ENCODE measurements around the gene FLAD1. TPM values are rescaled to one million over a fixed set of nuclear protein-coding genes. Genes with fewer than 3 reads are reported as not detected.
A peak's percentile ranks its signal among the peaks of the same experiment; 100 is the strongest.

Gene FLAD1
- total RNA-seq, 4 donors from 2014 or later = 21.5 to 30.9 (median 29.5) TPM

GRCh38 chr1:155030243-155030795 lies 47.2 kb downstream of the FLAD1 start:
- Histone ChIP-seq H3K9me3 (no peaks in the 10 kb centered on the region), H3K27me3 (no peaks in the 10 kb centered on the region), H3K4me1 (peaks cover 9 to 34% (median 13%) of the 10 kb centered on the region in 3 donors), H3K4me3 (no peak overlapping the region), H3K27ac (no peak overlapping the region), H3K36me3 (no peaks in the 10 kb centered on the region)
- TF ChIP-seq CTCF (IDR thresholded peaks at IDR 0.05) (no peak), POLR2A (IDR thresholded peaks at IDR 0.05) (no peak)
- WGBS, 2 donors = 50 to 82% methylated on average over 2 to 7 of the region's 15 CpGs
- intact Hi-C loops (cut with DNase I) = no loop called here
- DNase-seq = no peak

GRCh38 chr1:155030899-155031298 lies 47.8 kb downstream of the FLAD1 start:
- no peak overlapping the region for H3K27ac ChIP-seq
- intact Hi-C loops (cut with DNase I) = no loop called here
- no peaks in the 10 kb centered on the region for H3K9me3 ChIP-seq
- DNase-seq = no peak
- peaks cover 9 to 31% (median 12%) of the 10 kb centered on the region in 3 donors for H3K4me1 ChIP-seq
- no peak for TF ChIP-seq POLR2A (IDR thresholded peaks at IDR 0.05)
- no peak for TF ChIP-seq CTCF (IDR thresholded peaks at IDR 0.05)
- no peak overlapping the region for H3K4me3 ChIP-seq
- H3K36me3 ChIP-seq = no peaks in the 10 kb centered on the region
- no peaks in the 10 kb centered on the region for H3K27me3 ChIP-seq
- WGBS, 2 donors = 72 to 86% methylated on average over 8 to 11 of the region's 11 CpGs

- no peak for DNase-seq
- no peak overlapping the region for H3K27ac ChIP-seq
- no peak overlapping the region for H3K4me3 ChIP-seq
- no peaks in the 10 kb centered on the region for H3K27me3 ChIP-seq
- TF ChIP-seq CTCF (IDR thresholded peaks at IDR 0.05) (no peak), POLR2A (IDR thresholded peaks at IDR 0.05) (no peak)
- H3K9me3 ChIP-seq = no peaks in the 10 kb centered on the region
- H3K4me1 ChIP-seq = peaks cover 11 to 40% (median 25%) of the 10 kb centered on the region in 3 donors
- WGBS, 2 donors = 82 to 85% methylated on average over 6 to 12 of the region's 12 CpGs
- intact Hi-C loops (cut with DNase I) = no loop called here
- H3K36me3 ChIP-seq = no peaks in the 10 kb centered on the region
These were observed 49.7 kb downstream of the FLAD1 start for GRCh38 chr1:155032886-155033285.

GRCh38 chr1:155033524-155033923 lies 50.4 kb downstream of the FLAD1 start, which contains the start of the genes DCST1 and DCST2:
DCST1 (plus strand) TSS chr1:155033824; CDS start chr1:155034037, 213 bp downstream.
DCST2 (minus strand) TSS chr1:155033781; CDS start chr1:155033701, 80 bp downstream.
- WGBS, 2 donors = 100% methylated on average over 3 to 6 of the region's 9 CpGs
- no peaks in the 10 kb centered on the region for H3K27me3 ChIP-seq
- TF ChIP-seq POLR2A (IDR thresholded peaks at IDR 0.05) (no peak), CTCF (IDR thresholded peaks at IDR 0.05) (no peak)
- intact Hi-C loops (cut with DNase I) = no loop called here
- peaks cover 17 to 47% (median 30%) of the 10 kb centered on the region in 3 donors for H3K4me1 ChIP-seq
- peak within 1 kb of the TSS in 2 of 4 donors; percentile 13 to 27 for H3K27ac ChIP-seq
- H3K4me3 ChIP-seq = no peak within 1 kb of the TSS
- H3K9me3 ChIP-seq = no peaks in the 10 kb centered on the region
- no peaks in the 10 kb centered on the region for H3K36me3 ChIP-seq
- no peak for DNase-seq

GRCh38 chr1:155034318-155035208 lies 51.4 kb downstream of the FLAD1 start:
- Histone ChIP-seq H3K9me3 (no peaks in the 10 kb centered on the region), H3K4me1 (peaks cover 26 to 57% (median 41%) of the 10 kb centered on the region in 3 donors), H3K36me3 (no peaks in the 10 kb centered on the region), H3K4me3 (no peak overlapping the region), H3K27ac (peak overlapping the region in 2 of 4 donors; percentile 13 to 27), H3K27me3 (no peaks in the 10 kb centered on the region)
- TF ChIP-seq CTCF (IDR thresholded peaks at IDR 0.05) (peak in 2 of 6 experiments; percentile 14 to 39), POLR2A (IDR thresholded peaks at IDR 0.05) (no peak)
- WGBS, 2 donors = 35 to 68% methylated on average over 14 to 16 of the region's 20 CpGs
- intact Hi-C loops (cut with DNase I) = no loop called here
- no peak for DNase-seq
